Ovary (tissue), 3 donors: ENCODE results near the gene KCTD16.

Source experiments
- EP300 ChIP-seq: sonication (generic); formaldehyde crosslinking; IDR thresholded peaks from one replicate; pipeline ENCODE4 v1.6.1; 2017; ENCODE audit warnings: antibody characterized with exemption
- POLR2A ChIP-seq: fragments of 450-650 bp; IDR thresholded peaks from one replicate; pipeline ENCODE4 v1.6.1; 2017; ENCODE audit warnings: antibody characterized with exemption, mild to moderate bottlenecking, moderate library complexity
- TF ChIP-seq, protein P1 (sequence below), 3 donors: fragments of 450-650 bp in 2 of 3; fragments of 200-600 bp in 1 of 3; IDR thresholded peaks; one replicate each; pipeline versions ENCODE4 v1.5.1 to v1.8.0; 2016 to 2022; ENCODE audit warnings: antibody characterized with exemption in 3 of 3, mild to moderate bottlenecking in 1 of 3
- donor health status: DM: no; HTN: no; CAD: no.

DNA sequence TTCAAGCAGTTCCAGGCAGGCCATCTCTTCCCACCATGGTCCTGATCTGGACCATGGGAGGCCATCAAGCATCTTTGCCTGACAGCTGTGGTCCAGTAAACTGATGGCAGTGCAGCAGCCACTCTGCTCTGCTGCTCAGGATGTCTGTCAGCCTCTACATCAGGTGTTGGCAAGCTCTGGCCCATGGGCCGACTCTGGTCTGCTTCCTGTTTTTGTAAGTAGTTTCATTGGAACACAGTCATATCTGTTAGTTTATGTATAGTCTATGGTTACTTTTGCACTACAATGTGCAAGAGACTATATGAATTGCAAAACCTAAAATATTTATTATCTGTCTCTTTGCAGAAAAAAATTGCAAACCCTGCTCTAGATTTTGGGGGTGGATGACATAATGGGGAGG is 225.0 kb downstream of the KCTD16 start:
- TF ChIP-seq, protein P1, sequence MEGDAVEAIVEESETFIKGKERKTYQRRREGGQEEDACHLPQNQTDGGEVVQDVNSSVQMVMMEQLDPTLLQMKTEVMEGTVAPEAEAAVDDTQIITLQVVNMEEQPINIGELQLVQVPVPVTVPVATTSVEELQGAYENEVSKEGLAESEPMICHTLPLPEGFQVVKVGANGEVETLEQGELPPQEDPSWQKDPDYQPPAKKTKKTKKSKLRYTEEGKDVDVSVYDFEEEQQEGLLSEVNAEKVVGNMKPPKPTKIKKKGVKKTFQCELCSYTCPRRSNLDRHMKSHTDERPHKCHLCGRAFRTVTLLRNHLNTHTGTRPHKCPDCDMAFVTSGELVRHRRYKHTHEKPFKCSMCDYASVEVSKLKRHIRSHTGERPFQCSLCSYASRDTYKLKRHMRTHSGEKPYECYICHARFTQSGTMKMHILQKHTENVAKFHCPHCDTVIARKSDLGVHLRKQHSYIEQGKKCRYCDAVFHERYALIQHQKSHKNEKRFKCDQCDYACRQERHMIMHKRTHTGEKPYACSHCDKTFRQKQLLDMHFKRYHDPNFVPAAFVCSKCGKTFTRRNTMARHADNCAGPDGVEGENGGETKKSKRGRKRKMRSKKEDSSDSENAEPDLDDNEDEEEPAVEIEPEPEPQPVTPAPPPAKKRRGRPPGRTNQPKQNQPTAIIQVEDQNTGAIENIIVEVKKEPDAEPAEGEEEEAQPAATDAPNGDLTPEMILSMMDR (IDR thresholded peaks at IDR 0.05): no peak
- no peak for TF ChIP-seq POLR2A
- no peak for TF ChIP-seq EP300
